H1 (cell line): Measurements from ENCODE around the gene C2. TPM values are rescaled to one million over a fixed set of nuclear protein-coding genes. Genes with fewer than 3 reads are reported as not detected.
A peak's percentile ranks its signal among the peaks of the same experiment; 100 is the strongest.

Experiments used
- CTCF ChIA-PET: fragments of 300-600 bp; sonication (Branson Sonifier 250); formaldehyde crosslinking; loops from one replicate; lab custom pipeline; 2021; ENCODE audit not compliant: partially characterized antibody; lab: Charles Lee
- POLR2A ChIA-PET: fragments of 300-600 bp; sonication (Branson Sonifier 250); formaldehyde crosslinking; loops from one replicate; lab custom pipeline; 2021; ENCODE audit warnings: inconsistent platforms; ENCODE audit not compliant: partially characterized antibody; lab: Charles Lee
- DNase-seq, 2 experiments: peaks; one replicate each; pipeline versions ENCODE4 v3.0.0 to v3.0.0-alpha.2; 2010 to 2022; ENCODE audit warnings: low spot score in 2 of 2, low read depth in 1 of 2, mixed read lengths in 1 of 2
- FAIRE-seq: peaks from 2 replicates; lab custom pipeline; 2011; peaks lifted over from hg19 to GRCh38; lab: Jason Lieb, UNC
- H2AFZ ChIP-seq: 2 replicates; pipeline ENCODE4 v1.8.1; 2012; ENCODE audit warnings: low read length, inconsistent platforms
- H2AK5ac ChIP-seq: 2 replicates; pipeline ENCODE4 v1.6.1; 2013; ENCODE audit warnings: low read depth, low read length
- H2BK120ac ChIP-seq: replicated peaks from 2 replicates; pipeline ENCODE3; 2013; ENCODE audit warnings: low read depth, low read length, inconsistent platforms
- H2BK12ac ChIP-seq: 2 replicates; pipeline ENCODE4 v1.6.1; 2013; ENCODE audit warnings: low read depth, low read length
- H2BK15ac ChIP-seq: 2 replicates; pipeline ENCODE4 v1.6.1; 2013; ENCODE audit warnings: low read length
- H2BK20ac ChIP-seq: 2 replicates; pipeline ENCODE4 v1.6.1; 2013; ENCODE audit warnings: low read length
- H2BK5ac ChIP-seq: 2 replicates; pipeline ENCODE4 v1.6.1; 2013; ENCODE audit warnings: low read depth, low read length
- H3K14ac ChIP-seq: 2 replicates; pipeline ENCODE4 v1.6.1; 2013; ENCODE audit warnings: inconsistent platforms; ENCODE audit not compliant: insufficient read length
- H3K18ac ChIP-seq: 2 replicates; pipeline ENCODE4 v1.6.1; 2013; ENCODE audit warnings: low read length; ENCODE audit errors: extremely low read depth
- H3K23ac ChIP-seq: 2 replicates; pipeline ENCODE4 v1.6.1; 2013; ENCODE audit warnings: inconsistent platforms; ENCODE audit not compliant: insufficient read length
- H3K23me2 ChIP-seq: 2 replicates; pipeline ENCODE4 v1.6.1; 2013; ENCODE audit warnings: low read depth, low read length
- H3K27ac ChIP-seq: 2 replicates; pipeline ENCODE4 v1.6.1; 2011; ENCODE audit warnings: low read depth, low read length, inconsistent platforms
- H3K27me3 ChIP-seq, 4 experiments: replicated peaks in 1 of 4; 1 replicate in 1 of 4; 2 replicates in 3 of 4; pipeline versions ENCODE4 v1.6.1 to v1.8.1; 2011 to 2013; ENCODE audit warnings: low read length in 3 of 4, mild to moderate bottlenecking in 3 of 4, inconsistent platforms in 2 of 4, mixed read lengths in 2 of 4, moderate library complexity in 1 of 4; ENCODE audit not compliant: control insufficient read depth in 3 of 4, insufficient read depth in 3 of 4; ENCODE audit errors: extremely low read depth in 1 of 4
- H3K36me3 ChIP-seq, 4 experiments: 2 replicates each; pipeline versions ENCODE4 v1.6.1 to v1.8.1; 2011 to 2013; ENCODE audit warnings: mild to moderate bottlenecking in 4 of 4, low read length in 3 of 4, moderate library complexity in 2 of 4, control low read depth in 1 of 4, inconsistent platforms in 1 of 4; ENCODE audit not compliant: insufficient read depth in 4 of 4, control insufficient read depth in 2 of 4
- H3K4ac ChIP-seq: replicated peaks from 2 replicates; pipeline ENCODE3; 2013; ENCODE audit warnings: low read length, low read depth, mixed read lengths, inconsistent platforms; ENCODE audit not compliant: insufficient read length
- H3K4me1 ChIP-seq, 4 experiments: replicated peaks in 1 of 4; 1 replicate in 1 of 4; 2 replicates in 3 of 4; pipeline versions ENCODE4 v1.6.1 to v1.8.1; 2011 to 2013; ENCODE audit warnings: low read length in 3 of 4, inconsistent platforms in 2 of 4, mixed read lengths in 1 of 4; ENCODE audit not compliant: insufficient read depth in 4 of 4, control insufficient read depth in 3 of 4
- H3K4me2 ChIP-seq, 2 experiments: 2 replicates each; pipeline versions ENCODE4 v1.6.1 to v1.8.1; 2011 to 2013; ENCODE audit warnings: low read depth in 2 of 2, low read length in 2 of 2, control low read depth in 1 of 2, inconsistent platforms in 1 of 2, mild to moderate bottlenecking in 1 of 2; ENCODE audit not compliant: insufficient read depth in 1 of 2
- H3K4me3 ChIP-seq, 4 experiments: fragments of 200-600, 300-600 bp in 1 of 4; sonication (generic), shearing (Covaris generic), sonication (Bioruptor Twin) in 1 of 4; 2 replicates each; pipeline versions ENCODE4 v1.5.1 to v1.8.1; 2011 to 2016; ENCODE audit warnings: low read length in 4 of 4, low read depth in 3 of 4, control low read depth in 2 of 4, inconsistent platforms in 2 of 4, mild to moderate bottlenecking in 2 of 4, mixed read lengths in 1 of 4, moderate library complexity in 1 of 4; ENCODE audit not compliant: insufficient read depth in 2 of 4; ENCODE audit errors: extremely low read depth in 1 of 4
- H3K56ac ChIP-seq: replicated peaks from 2 replicates; pipeline ENCODE3; 2013; ENCODE audit warnings: low read depth, mild to moderate bottlenecking, mixed read lengths, low read length, inconsistent platforms; ENCODE audit not compliant: insufficient read length
- H3K79me1 ChIP-seq: 2 replicates; pipeline ENCODE4 v1.6.1; 2013; ENCODE audit warnings: low read depth, low read length, control low read depth
- H3K79me2 ChIP-seq, 2 experiments: 2 replicates each; pipeline versions ENCODE4 v1.6.1 to v1.8.1; 2012 to 2013; ENCODE audit warnings: low read length in 2 of 2, mild to moderate bottlenecking in 2 of 2, inconsistent platforms in 1 of 2; ENCODE audit not compliant: insufficient read depth in 2 of 2, control insufficient read depth in 1 of 2
- H3K9ac ChIP-seq, 4 experiments: replicated peaks in 1 of 4; 1 replicate in 1 of 4; 2 replicates in 3 of 4; pipeline versions ENCODE4 v1.6.1 to v1.8.1; 2011 to 2013; ENCODE audit warnings: low read depth in 3 of 4, low read length in 3 of 4, control low read depth in 2 of 4, mild to moderate bottlenecking in 2 of 4, moderate library complexity in 2 of 4, inconsistent platforms in 1 of 4; ENCODE audit errors: extremely low read depth in 1 of 4
- H3K9me3 ChIP-seq, 2 experiments: 2 replicates each; pipeline versions ENCODE4 v1.6.1 to v1.8.1; 2012 to 2013; ENCODE audit warnings: mild to moderate bottlenecking in 2 of 2, moderate library complexity in 2 of 2, control low read depth in 1 of 2, inconsistent platforms in 1 of 2, low read depth in 1 of 2, low read length in 1 of 2, mixed read lengths in 1 of 2; ENCODE audit not compliant: insufficient read depth in 2 of 2
- H4K20me1 ChIP-seq, 2 experiments: replicated peaks in 1 of 2; 2 replicates each; pipeline versions ENCODE3 to v1.8.1; 2011 to 2013; ENCODE audit warnings: inconsistent platforms in 2 of 2, low read length in 2 of 2, mild to moderate bottlenecking in 1 of 2; ENCODE audit not compliant: insufficient read depth in 2 of 2, control insufficient read depth in 1 of 2
- H4K5ac ChIP-seq: 2 replicates; pipeline ENCODE4 v1.6.1; 2013; ENCODE audit warnings: low read length, low read depth, mixed read lengths, inconsistent platforms; ENCODE audit not compliant: insufficient read length
- H4K8ac ChIP-seq: 2 replicates; pipeline ENCODE4 v1.8.0; 2013; ENCODE audit warnings: mild to moderate bottlenecking, moderate library complexity, low read length, inconsistent platforms; ENCODE audit not compliant: insufficient read depth; ENCODE audit errors: extremely low read depth
- H4K91ac ChIP-seq: replicated peaks from 2 replicates; pipeline ENCODE3; 2013; ENCODE audit warnings: low read length, mixed read lengths, inconsistent platforms; ENCODE audit not compliant: insufficient read length
- CHD1 ChIP-seq: IDR thresholded peaks from 2 replicates; pipeline ENCODE4 v1.6.1; 2012; ENCODE audit warnings: low read depth, low read length, improper control_type of control experiment
- CTBP2 ChIP-seq: IDR thresholded peaks from 2 replicates; pipeline ENCODE4 v1.7.0; 2011; ENCODE audit warnings: borderline replicate concordance, mild to moderate bottlenecking, moderate library complexity, mixed read lengths, low read length; ENCODE audit not compliant: insufficient read depth, insufficient read length
- FOSL1 ChIP-seq: IDR thresholded peaks from 2 replicates; pipeline ENCODE4 v1.6.1; 2011; ENCODE audit warnings: mild to moderate bottlenecking, low read depth, low read length, moderate library complexity; ENCODE audit not compliant: insufficient read depth
- GABPA ChIP-seq: IDR thresholded peaks from 2 replicates; pipeline ENCODE4 v1.6.1; 2011; ENCODE audit warnings: mild to moderate bottlenecking, low read length, moderate library complexity, borderline replicate concordance; ENCODE audit not compliant: insufficient read depth
- KDM5A ChIP-seq: fragments of 200-600 bp; IDR thresholded peaks from 2 replicates; pipeline ENCODE4 v1.7.1; 2012; ENCODE audit warnings: mild to moderate bottlenecking, low read length, inconsistent platforms, mixed read lengths
- RNF2 ChIP-seq: fragments of 200-900, 300-1000 bp; sonication (generic); IDR thresholded peaks from 2 replicates; pipeline ENCODE4 v1.7.1; 2016; ENCODE audit warnings: borderline replicate concordance, low read depth, mild to moderate bottlenecking, antibody characterized with exemption, low read length; ENCODE audit not compliant: poor library complexity, severe bottlenecking; ENCODE audit errors: missing control alignments
- SAP30 ChIP-seq: fragments of 300-600 bp; sonication (generic); IDR thresholded peaks from 2 replicates; pipeline ENCODE4 v1.7.1; 2012; ENCODE audit warnings: low read length, moderate library complexity, mild to moderate bottlenecking, inconsistent platforms; ENCODE audit not compliant: insufficient read depth, insufficient replicate concordance
- SRF ChIP-seq: IDR thresholded peaks from 2 replicates; pipeline ENCODE4 v1.6.1; 2011; ENCODE audit warnings: mild to moderate bottlenecking, low read depth, low read length, moderate library complexity
- SUZ12 ChIP-seq: fragments of 200-600 bp; sonication (generic); IDR thresholded peaks from 2 replicates; pipeline ENCODE4 v1.6.1; 2012; ENCODE audit warnings: mild to moderate bottlenecking, inconsistent platforms, low read length, moderate library complexity, mixed read lengths
- TAF7 ChIP-seq: optimal IDR thresholded peaks from 2 replicates; pipeline ENCODE3; 2011; ENCODE audit warnings: low read depth, mild to moderate bottlenecking, inconsistent platforms, low read length, moderate library complexity, borderline replicate concordance
- WGBS, 2 experiments: shearing (Covaris generic) in 1 of 2; methylation state at CpG; one replicate each; pipeline versions ENCODE4 v1.1.6 to v1.1.7; 2013 to 2015; ENCODE audit warnings: low lambda C conversion rate in 2 of 2, mixed read lengths in 2 of 2, inconsistent platforms in 1 of 2, low coverage in 1 of 2, missing lambda C conversion rate in 1 of 2; ENCODE audit not compliant: insufficient replicate concordance in 2 of 2, insufficient coverage in 1 of 2, insufficient read length in 1 of 2; ENCODE audit errors: extremely low coverage in 1 of 2, missing lambda C conversion rate in 1 of 2; 5-methylcytosine and 5-hydroxymethylcytosine counted together
- polyA plus RNA-seq, 7 experiments: library from polyadenylated mRNA; depleted of rRNA in 3 of 7; stranded (reverse) in 5 of 7; unstranded in 2 of 7; fragments of >200 nt in 5 of 7; fragments of 200-250 nt in 2 of 7; gene quantifications; 1 replicate in 5 of 7; 2 replicates in 1 of 7; 4 replicates in 1 of 7; pipeline versions ENCODE4 v1.2.1 to v1.2.3, GENCODE V29; 2011 to 2013; ENCODE audit warnings: missing spikeins in 2 of 7, mixed read lengths in 2 of 7
- total RNA-seq: library from RNA; stranded (reverse); fragmentation: NEBNext Ultra II Directional; extraction: Animal tissue kit (Norgen Biotek cat#: 25700); gene quantifications from 2 replicates; pipeline ENCODE4 v1.2.1, GENCODE V29; 2021

The C2 gene
- total and polyA plus RNA-seq, 2 of the 8 experiments (the other 6 are each of a cell fraction or from before 2014, with no cell fraction given): 0.26 to 0.38 TPM

DNA sequence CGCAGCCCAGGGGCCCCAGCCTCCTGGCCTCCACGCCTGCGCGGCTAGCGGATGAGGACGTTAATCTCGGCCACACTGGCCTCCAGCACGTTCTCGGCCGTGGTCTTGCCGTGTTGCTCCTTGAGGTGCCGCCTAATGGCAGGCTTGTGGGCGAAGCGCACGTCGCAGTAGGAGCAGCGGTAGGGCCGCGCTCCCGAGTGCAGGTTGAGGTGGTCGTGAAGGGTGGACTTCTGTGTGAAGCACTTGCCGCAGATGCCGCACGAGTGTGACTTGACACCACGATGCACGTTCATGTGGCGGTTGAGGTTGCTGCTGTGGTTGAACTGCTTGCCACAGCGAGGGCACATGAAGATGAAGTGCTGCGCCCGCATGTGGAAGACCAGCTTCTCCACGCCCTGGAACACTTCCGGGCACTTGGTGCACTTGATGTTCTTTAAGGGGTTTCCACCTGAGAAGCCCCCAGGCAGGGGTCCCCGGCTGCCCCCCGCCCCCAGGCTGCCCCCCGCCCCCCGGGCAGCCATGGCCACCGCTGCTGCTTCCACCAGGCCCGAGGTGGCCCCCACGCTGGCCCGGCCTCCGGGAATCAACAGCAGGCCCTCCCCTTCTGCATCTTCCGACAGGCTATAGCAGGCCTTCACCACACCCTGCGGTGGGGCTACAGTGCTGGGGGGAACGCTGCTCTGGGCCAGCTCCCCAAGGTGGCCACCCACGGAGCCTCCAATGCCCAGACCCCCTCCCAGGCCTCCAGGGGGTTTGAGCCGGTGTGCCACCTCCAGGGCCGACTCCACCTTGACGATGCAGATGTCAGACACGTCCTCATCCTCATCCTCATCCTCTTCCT lies 27.4 kb upstream of the C2 start:
- Histone ChIP-seq H3K27me3 (no peaks in the 10 kb centered on the region), H4K5ac (no peak overlapping the region), H2BK12ac (0 out of 2 replicates have a peak overlapping the region, but pooled peaks have one; percentile 17), H2BK120ac (no peak overlapping the region), H2BK5ac (0 out of 2 replicates have a peak overlapping the region, but pooled peaks have one; percentile 90), H3K14ac (no peak overlapping the region), H3K9ac (no peak overlapping the region), H4K8ac (no peak overlapping the region), H3K4ac (no peak overlapping the region), H4K20me1 (peaks cover 0 to 5% of the 10 kb centered on the region in 2 experiments), H3K4me3 (no peak overlapping the region), H2BK15ac (no peak overlapping the region), H3K23me2 (peaks cover 13% of the 10 kb centered on the region), H3K4me1 (peaks cover 0 to 14% (median 6%) of the 10 kb centered on the region in 4 experiments; a peak in 6 of 7 replicates), H2AFZ (no peak overlapping the region), H3K79me1 (peaks cover 2% of the 10 kb centered on the region), H2AK5ac (0 out of 2 replicates have a peak overlapping the region, but pooled peaks have one; percentile 90), H3K79me2 (peaks cover 0 to 17% of the 10 kb centered on the region in 2 experiments; a peak in 2 of 4 replicates), H3K56ac (no peak overlapping the region), H3K27ac (no peak overlapping the region), H3K36me3 (peaks cover 7 to 17% (median 14%) of the 10 kb centered on the region in 4 experiments; a peak in 7 of 8 replicates), H3K9me3 (no peaks in the 10 kb centered on the region), H2BK20ac (no peak overlapping the region), H3K18ac (no peak overlapping the region), H4K91ac (no peak overlapping the region), H3K4me2 (peak overlapping the region in 1 of 2 experiments; percentile 86; a peak in 1 of 4 replicates), H3K23ac (no peak overlapping the region)
- CTCF ChIA-PET: interaction anchor here (1.1 kb wide), 2 partner anchors 13 to 23 kb away, joined by 3 read pairs; no protein-coding TSS in a partner anchor
- DNase-seq (no peak), FAIRE-seq (no peak)
- WGBS, 2 experiments: 93% methylated on average over 42 of the region's 49 CpGs; no CpG with 5 or more reads in 1 of the 2 experiments
- POLR2A ChIA-PET: interaction anchor here (0.6 to 1.0 kb wide), 3 partner anchors 17 to 1531 kb away, joined by 3 read pairs; partner anchors contain the start of gene PRRC2A
- TF ChIP-seq RNF2: no peak
- TF ChIP-seq GABPA: no peak
- TF ChIP-seq SRF: no peak
- TF ChIP-seq KDM5A: no peak
- no peak for TF ChIP-seq SUZ12
- TF ChIP-seq FOSL1: no peak
- no peak for TF ChIP-seq SAP30
- no peak for TF ChIP-seq CTBP2
- TF ChIP-seq CHD1: no peak
- no peak for TF ChIP-seq TAF7
